ENCODE results near the gene CNPY4. TPM values are rescaled to one million over a fixed set of nuclear protein-coding genes. Genes with fewer than 3 reads are reported as not detected.

The CNPY4 gene
- total RNA-seq, 2 experiments from 2014 or later: 22.5 to 25.6 TPM

- Mint-ChIP-seq H3K36me3 (ENCODE audit: low read depth) (peaks cover 26% of the 10 kb centered on the region), H3K27ac (peak overlapping the region; percentile 47), H3K27me3 (no peaks in the 10 kb centered on the region), H3K4me1 (ENCODE audit: low read depth) (peaks cover 42% of the 10 kb centered on the region), H3K9me3 (no peaks in the 10 kb centered on the region), H3K4me3 (peak overlapping the region; percentile 25)
- H3K27ac ChIP-seq (ENCODE audit: low read depth in 1 of 2, low read length in 2 of 2): no peak overlapping the region
- intact Hi-C loops (cut with DNase I, micrococcal nuclease): loop anchor here in 1 of 2 experiments (10.0 kb wide), 2 partner anchors 171 to 941 kb away; partner anchors contain the start of genes SMURF1 and TRIM4
- POLR2A ChIA-PET: interaction anchor here (0.6 kb wide), 1 partner anchor 72 kb away, joined by 4 read pairs; no protein-coding TSS in a partner anchor
- CTCF ChIA-PET: no interaction called here
- H3K36me3 ChIP-seq (ENCODE audit: insufficient read depth, low read length): peaks cover 3% of the 10 kb centered on the region
- DNase-seq: no peak
- H3K4me1 ChIP-seq (ENCODE audit: insufficient read depth, low read length): peaks cover 42% of the 10 kb centered on the region
- H3K4me3 ChIP-seq (ENCODE audit: low read length): no peak overlapping the region
- TF ChIP-seq CTCF (IDR thresholded peaks at IDR 0.05): no peak
- H3K9me3 ChIP-seq (ENCODE audit: control insufficient read depth in 1 of 2, insufficient read depth in 1 of 2, low read length in 2 of 2): no peaks in the 10 kb centered on the region
- no peaks in the 10 kb centered on the region for H3K27me3 ChIP-seq (ENCODE audit: control insufficient read depth in 1 of 2, insufficient read depth in 2 of 2, low read length in 2 of 2)
- no peak for ATAC-seq (ENCODE audit: poor library complexity)
Observed at GRCh38 chr7:100085515-100085914, 33.9 kb upstream of the CNPY4 start.

GRCh38 chr7:100087055-100087750, 32.2 kb upstream of the CNPY4 start:
- intact Hi-C loops (cut with DNase I, micrococcal nuclease): loop anchor here in 1 of 2 experiments (10.0 kb wide), 2 partner anchors 172 to 942 kb away; partner anchors contain the start of genes SMURF1 and TRIM4

More at GRCh38 chr7:100087055-100087750, 32.2 kb upstream of the CNPY4 start:
- H3K27me3 ChIP-seq (ENCODE audit: control insufficient read depth in 1 of 2, insufficient read depth in 2 of 2, low read length in 2 of 2): no peaks in the 10 kb centered on the region
- H3K9me3 Mint-ChIP-seq: no peaks in the 10 kb centered on the region
- H3K27me3 Mint-ChIP-seq: no peaks in the 10 kb centered on the region
- peaks cover 30% of the 10 kb centered on the region for H3K4me1 ChIP-seq (ENCODE audit: insufficient read depth, low read length)
- H3K36me3 ChIP-seq (ENCODE audit: insufficient read depth, low read length): peaks cover 20% of the 10 kb centered on the region
- peaks cover 29% of the 10 kb centered on the region for H3K36me3 Mint-ChIP-seq (ENCODE audit: low read depth)
- ATAC-seq (ENCODE audit: poor library complexity) (no peak), DNase-seq (no peak)
- POLR2A ChIA-PET: interaction anchor here (1.5 to 3.7 kb wide), 3 partner anchors 14 to 168 kb away, joined by 7 to 46 read pairs (median 9); partner anchors contain the start of genes AP4M1, CNPY4, MCM7 and TAF6
- CTCF ChIA-PET: interaction anchor here (1.1 to 1.4 kb wide), 2 partner anchors 44 to 46 kb away, joined by 3 to 4 read pairs; no protein-coding TSS in a partner anchor
- no peaks in the 10 kb centered on the region for H3K9me3 ChIP-seq (ENCODE audit: control insufficient read depth in 1 of 2, insufficient read depth in 1 of 2, low read length in 2 of 2)
- H3K27ac ChIP-seq (ENCODE audit: low read depth in 1 of 2, low read length in 2 of 2): no peak overlapping the region
- H3K4me1 Mint-ChIP-seq (ENCODE audit: low read depth): peaks cover 32% of the 10 kb centered on the region
- no peak overlapping the region for H3K4me3 ChIP-seq (ENCODE audit: low read length)
- peak overlapping the region; percentile 91 for H3K27ac Mint-ChIP-seq
- H3K4me3 Mint-ChIP-seq: peak overlapping the region; percentile 90
- no peak for TF ChIP-seq CTCF (IDR thresholded peaks at IDR 0.05)

All from CD4-positive, alpha-beta T cell (primary cell).